HepG2 (cell line): Measurements from ENCODE around the gene ERLEC1. TPM values are rescaled to one million over a fixed set of nuclear protein-coding genes. Genes with fewer than 3 reads are reported as not detected.

ENCODE experiments used
- ATAC-seq: fragments of 200-7000 bp; cut with Tn5 transposase; 3 replicates; pipeline ENCODE4 v1.9.1; 2020; ENCODE audit warnings: mild to moderate bottlenecking, moderate library complexity
- BruUV-seq: library from RNA; stranded (reverse); fragments of 400-500 nt; replicated peaks from 2 replicates; lab custom pipeline; 2021; lab: Mats Ljungman, UMichigan
- CTCF ChIA-PET: fragments of 300-600 bp; formaldehyde crosslinking; extraction: SDS; loops from one replicate; lab custom pipeline; 2021; ENCODE audit warnings: low total read pairs, inconsistent platforms, low intra/inter-chr PET ratio; lab: Yijun Ruan, JAX
- POLR2A ChIA-PET: fragments of 350-600 bp; sonication (Branson Sonifier 250); formaldehyde crosslinking; loops from one replicate; lab custom pipeline; 2020; ENCODE audit warnings: antibody characterized with exemption, inconsistent platforms; lab: Yijun Ruan, JAX
- DNase-seq: peaks from one replicate; pipeline ENCODE4 v3.0.0-alpha.2; 2015; ENCODE audit warnings: low spot score
- FAIRE-seq: peaks from 3 replicates; lab custom pipeline; 2011; peaks lifted over from hg19 to GRCh38; lab: Jason Lieb, UNC
- H2AFZ ChIP-seq: one replicate; pipeline ENCODE4 v1.6.1; 2011; ENCODE audit warnings: low read length, inconsistent platforms
- H3K27ac ChIP-seq: fragments of 300-600 bp; 3 replicates; pipeline ENCODE4 v1.8.0; 2011; ENCODE audit warnings: mixed run types, mild to moderate bottlenecking, mixed read lengths, low read length, inconsistent platforms; ENCODE audit not compliant: insufficient read depth; ENCODE audit errors: extremely low read length
- H3K27me3 ChIP-seq, 2 experiments: fragments of 200-600 bp in 1 of 2; 2 replicates in 1 of 2; 3 replicates in 1 of 2; pipeline versions ENCODE4 v1.6.0 to v1.8.0; 2011; ENCODE audit warnings: low read length in 2 of 2, mild to moderate bottlenecking in 2 of 2, moderate library complexity in 2 of 2, inconsistent platforms in 1 of 2; ENCODE audit not compliant: insufficient read depth in 2 of 2, control insufficient read depth in 1 of 2
- H3K36me3 ChIP-seq, 2 experiments: fragments of 200-600 bp in 1 of 2; replicated peaks in 1 of 2; 2 replicates in 1 of 2; 3 replicates in 1 of 2; pipeline versions ENCODE4 v1.5.1 to v1.8.0; 2011; ENCODE audit warnings: low read length in 2 of 2, inconsistent platforms in 1 of 2; ENCODE audit not compliant: insufficient read depth in 2 of 2, control insufficient read depth in 1 of 2
- H3K4me1 ChIP-seq: 2 replicates; pipeline ENCODE4 v1.5.1; 2012; ENCODE audit warnings: low read length, inconsistent platforms; ENCODE audit not compliant: insufficient read depth
- H3K4me2 ChIP-seq: 2 replicates; pipeline ENCODE4 v1.6.0; 2011; ENCODE audit warnings: low read depth, low read length, inconsistent platforms
- H3K4me3 ChIP-seq, 3 experiments: fragments of 200-600 bp in 1 of 3; sonication (generic), shearing (Covaris generic) in 1 of 3; replicated peaks in 1 of 3; 2 replicates each; pipeline ENCODE4 v1.5.1; 2011 to 2016; ENCODE audit warnings: low read length in 3 of 3, inconsistent platforms in 2 of 3, low read depth in 2 of 3, mild to moderate bottlenecking in 2 of 3, control low read depth in 1 of 3, mixed read lengths in 1 of 3; ENCODE audit not compliant: insufficient read depth in 1 of 3
- H3K79me2 ChIP-seq: one replicate; pipeline ENCODE4 v1.6.1; 2011; ENCODE audit warnings: low read length, inconsistent platforms; ENCODE audit not compliant: insufficient read depth
- H3K9ac ChIP-seq: 2 replicates; pipeline ENCODE4 v1.6.0; 2011; ENCODE audit warnings: mild to moderate bottlenecking, low read depth, low read length, inconsistent platforms; ENCODE audit not compliant: insufficient read depth
- H3K9me3 ChIP-seq: 2 replicates; pipeline ENCODE4 v1.5.1; 2012; ENCODE audit warnings: mild to moderate bottlenecking, low read length
- H4K20me1 ChIP-seq: 2 replicates; pipeline ENCODE4 v1.6.0; 2011; ENCODE audit warnings: inconsistent platforms, mild to moderate bottlenecking, low read length, moderate library complexity; ENCODE audit not compliant: insufficient read depth
- KDM3A ChIP-seq: IDR thresholded peaks from 2 replicates; pipeline ENCODE4 v1.6.1; 2018; ENCODE audit warnings: low read depth, missing compliant biosample characterization
- MAFF ChIP-seq: IDR thresholded peaks from 2 replicates; pipeline ENCODE4 v1.6.1; 2011; ENCODE audit warnings: low read depth, low read length, improper control_type of control experiment
- MAFK ChIP-seq, 2 experiments: IDR thresholded peaks in 1 of 2; conservative IDR thresholded peaks in 1 of 2; 2 replicates each; pipeline ENCODE4 v1.6.1; 2011; ENCODE audit warnings: improper control_type of control experiment in 2 of 2, low read length in 2 of 2
- SYNCRIP ChIP-seq: fragments of 200-400 bp; formaldehyde crosslinking; IDR thresholded peaks from 2 replicates; pipeline ENCODE4 v1.6.1; 2018; ENCODE audit warnings: mild to moderate bottlenecking, low read depth, low read length; ENCODE audit not compliant: insufficient read depth
- ZNF547 ChIP-seq: sonication (generic); formaldehyde crosslinking; IDR thresholded peaks from 2 replicates; pipeline ENCODE4 v1.5.1; 2020; ENCODE audit warnings: mild to moderate bottlenecking, missing genetic modification reagents
- ZNF891 ChIP-seq: sonication (generic); formaldehyde crosslinking; IDR thresholded peaks from 2 replicates; pipeline ENCODE4 v1.5.0; 2020; ENCODE audit warnings: mild to moderate bottlenecking, missing genetic modification reagents
- ZSCAN29 ChIP-seq: sonication (generic); formaldehyde crosslinking; conservative IDR thresholded peaks from 2 replicates; pipeline ENCODE4 v1.4.0; 2020; ENCODE audit warnings: mild to moderate bottlenecking, missing genetic modification reagents
- WGBS: methylation state at CpG from one replicate; pipeline ENCODE4 v1.1.6; 2017; ENCODE audit warnings: low lambda C conversion rate; 5-methylcytosine and 5-hydroxymethylcytosine counted together
- in situ Hi-C: cut with HindIII; loops from 2 replicates; pipeline ENCODE4 v1.10.0; 2017; ENCODE audit warnings: low pct_unique_long_range_greater_than_20kb; ENCODE audit not compliant: extremely low pct_ligation_motif_present
- intact Hi-C: fragments of 100-400 bp; cut with micrococcal nuclease; formaldehyde crosslinking; loops from one replicate; pipeline ENCODE4 v1.10.0; 2022; ENCODE audit not compliant: unreplicated experiment
- polyA plus RNA-seq, 8 experiments: library from polyadenylated mRNA; depleted of rRNA in 3 of 8; stranded (reverse) in 7 of 8; unstranded in 1 of 8; fragments of >200 nt; fragmentation: Illumina TruSeq in 4 of 8; extraction: Trizol in 4 of 8; gene quantifications; 2 replicates each; pipeline versions ENCODE4 v1.2.1 to v1.2.3, GENCODE V29; 2011 to 2016; ENCODE audit warnings: low read depth in 4 of 8, missing spikeins in 1 of 8, mixed read lengths in 1 of 8; ENCODE audit not compliant: insufficient read depth in 1 of 8
- total RNA-seq, 5 experiments: library from RNA; depleted of rRNA; stranded (reverse); fragments of >200 nt; fragmentation: Illumina TruSeq; extraction: Trizol; gene quantifications; 2 replicates each; pipeline ENCODE4 v1.2.3, GENCODE V29; 2016; ENCODE audit warnings: low read depth in 1 of 5
- TF ChIP-seq, protein P1 (sequence below): sonication (generic); formaldehyde crosslinking; IDR thresholded peaks from 2 replicates; pipeline ENCODE4 v1.4.0; 2020; ENCODE audit warnings: missing genetic modification reagents, low read depth, mild to moderate bottlenecking, borderline replicate concordance
- TF ChIP-seq, protein P2 (sequence below): sonication (generic); formaldehyde crosslinking; IDR thresholded peaks from 2 replicates; pipeline ENCODE4 v1.5.1; 2020; ENCODE audit warnings: mild to moderate bottlenecking, moderate library complexity, missing genetic modification reagents

The ERLEC1 gene
- total and polyA plus RNA-seq, 2 of the 13 experiments (the other 11 are each of a cell fraction or from before 2014, with no cell fraction given) = 87.3 to 88.4 TPM

DNA sequence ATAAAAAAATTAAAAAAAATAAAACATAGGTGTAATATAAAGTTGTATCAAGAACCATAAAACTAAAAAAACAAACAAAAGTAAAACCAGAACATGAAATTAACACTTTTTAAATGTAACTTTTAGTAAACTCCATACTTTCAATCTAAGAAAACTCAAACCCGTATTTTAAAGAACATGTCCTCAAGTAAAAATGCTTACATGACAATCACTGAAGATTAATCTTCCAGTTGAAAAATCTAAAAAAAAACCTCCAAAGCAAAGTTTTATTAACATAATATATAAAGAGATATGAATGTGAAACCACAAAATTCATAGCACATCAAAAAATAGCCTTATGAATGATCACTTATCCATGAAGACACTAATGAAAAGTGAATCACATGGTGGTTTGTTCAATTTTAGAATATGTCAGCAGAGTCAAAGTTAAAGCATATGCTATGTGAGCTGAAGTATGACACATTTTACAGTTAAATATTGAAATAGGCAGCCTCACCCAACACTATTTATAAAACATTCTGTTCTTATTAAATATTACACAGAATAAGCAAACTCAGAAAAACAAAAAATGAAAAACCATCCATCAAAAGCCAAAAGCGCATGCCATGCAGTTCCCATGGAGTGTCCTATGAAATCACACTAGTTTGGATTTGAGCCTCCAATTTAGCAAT, 42.3 kb upstream of the ERLEC1 start:
- no peak for DNase-seq
- Histone ChIP-seq H3K27ac (no peak overlapping the region), H3K79me2 (no peaks in the 10 kb centered on the region), H3K4me3 (no peak overlapping the region), H3K4me2 (no peak overlapping the region), H3K9ac (no peak overlapping the region), H3K27me3 (no peaks in the 10 kb centered on the region), H3K36me3 (peaks cover 4 to 23% of the 10 kb centered on the region in 2 experiments; a peak in 4 of 5 replicates), H2AFZ (no peak overlapping the region), H3K4me1 (peaks cover 2% of the 10 kb centered on the region; the same call in 1 of the 2 replicates), H3K9me3 (no peaks in the 10 kb centered on the region), H4K20me1 (no peaks in the 10 kb centered on the region)
- no peak for ATAC-seq
- no peak for FAIRE-seq
- ChIA-PET POLR2A (interaction anchor here (1.0 kb wide), 1 partner anchor 23 kb away, joined by 3 read pairs; the partner anchor contains the start of gene CHAC2), CTCF (no interaction called here)
- BruUV-seq = no TSS peak
- in situ Hi-C loops = loop anchor here (10.0 kb wide), 1 partner anchor 320 kb away; no protein-coding TSS in a partner anchor
- intact Hi-C loops = no loop called here
- TF ChIP-seq MAFK (conservative IDR thresholded peaks at IDR 0.05 in 1 of 2, IDR thresholded peaks at IDR 0.05 in 1 of 2; ENCODE audit: low read length in 2 of 2) = peak in 1 of 2 experiments; percentile 56; a peak in 1 of 4 replicates
- TF ChIP-seq ZNF891 = no peak
- TF ChIP-seq, protein P1, sequence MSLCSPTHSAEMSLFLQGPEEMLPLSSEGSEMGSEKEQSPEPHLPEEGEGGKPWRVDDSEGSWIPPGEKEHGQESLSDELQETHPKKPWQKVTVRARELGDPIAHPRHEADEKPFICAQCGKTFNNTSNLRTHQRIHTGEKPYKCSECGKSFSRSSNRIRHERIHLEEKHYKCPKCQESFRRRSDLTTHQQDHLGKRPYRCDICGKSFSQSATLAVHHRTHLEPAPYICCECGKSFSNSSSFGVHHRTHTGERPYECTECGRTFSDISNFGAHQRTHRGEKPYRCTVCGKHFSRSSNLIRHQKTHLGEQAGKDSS (CRISPR knock-in tag) = no peak
- TF ChIP-seq MAFF = 0 out of 2 replicates have a peak, but pooled peaks have one; percentile 24
- WGBS = 96% methylated on average over 2 of the region's 2 CpGs

- H4K20me1 ChIP-seq = no peaks in the 10 kb centered on the region
- POLR2A ChIA-PET = no interaction called here
- whole genome bisulfite sequencing = 90% methylated on average over 4 of the region's 4 CpGs
- no peak for TF ChIP-seq KDM3A (CRISPR knock-in tag)
- TF ChIP-seq ZSCAN29 (CRISPR knock-in tag) = no peak
- TF ChIP-seq, protein P2, sequence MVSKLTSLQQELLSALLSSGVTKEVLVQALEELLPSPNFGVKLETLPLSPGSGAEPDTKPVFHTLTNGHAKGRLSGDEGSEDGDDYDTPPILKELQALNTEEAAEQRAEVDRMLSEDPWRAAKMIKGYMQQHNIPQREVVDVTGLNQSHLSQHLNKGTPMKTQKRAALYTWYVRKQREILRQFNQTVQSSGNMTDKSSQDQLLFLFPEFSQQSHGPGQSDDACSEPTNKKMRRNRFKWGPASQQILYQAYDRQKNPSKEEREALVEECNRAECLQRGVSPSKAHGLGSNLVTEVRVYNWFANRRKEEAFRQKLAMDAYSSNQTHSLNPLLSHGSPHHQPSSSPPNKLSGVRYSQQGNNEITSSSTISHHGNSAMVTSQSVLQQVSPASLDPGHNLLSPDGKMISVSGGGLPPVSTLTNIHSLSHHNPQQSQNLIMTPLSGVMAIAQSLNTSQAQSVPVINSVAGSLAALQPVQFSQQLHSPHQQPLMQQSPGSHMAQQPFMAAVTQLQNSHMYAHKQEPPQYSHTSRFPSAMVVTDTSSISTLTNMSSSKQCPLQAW = no peak
- no peak for TF ChIP-seq SYNCRIP
- TF ChIP-seq ZNF547 (CRISPR knock-in tag) = no peak
These were observed 36.6 kb upstream of the ERLEC1 start for GRCh38 chr2:53750041-53750768.

More at GRCh38 chr2:53750041-53750768, 36.6 kb upstream of the ERLEC1 start:
- peaks cover 4 to 26% of the 10 kb centered on the region in 2 experiments; a peak in 4 of 5 replicates for H3K36me3 ChIP-seq
- no peak for FAIRE-seq
- CTCF ChIA-PET = no interaction called here
- no peaks in the 10 kb centered on the region for H3K79me2 ChIP-seq
- H3K4me1 ChIP-seq = no peaks in the 10 kb centered on the region
- no peak overlapping the region for H3K9ac ChIP-seq
- no peak overlapping the region for H3K4me3 ChIP-seq
- intact Hi-C loops (no loop called here), in situ Hi-C loops (no loop called here)
- H3K4me2 ChIP-seq = no peak overlapping the region
- H3K27ac ChIP-seq = no peak overlapping the region
- H3K27me3 ChIP-seq = no peaks in the 10 kb centered on the region
- no peak for ATAC-seq
- no TSS peak for BruUV-seq
- no peaks in the 10 kb centered on the region for H3K9me3 ChIP-seq
- H2AFZ ChIP-seq = no peak overlapping the region
- DNase-seq = no peak
